WTC11 (cell line): ENCODE results near the gene C2orf72. TPM values are rescaled to one million over a fixed set of nuclear protein-coding genes. Genes with fewer than 3 reads are reported as not detected.
"Not testable (repeated sequence)": the region's sequence is repeated elsewhere in the genome, so short reads cannot be mapped to it uniquely, and the experiment has no call there.

Source experiments
- ATAC-seq: fragments of 200-7000 bp; cut with Tn5 transposase; 2 replicates; pipeline ENCODE4 v1.10.0; 2021; ENCODE audit warnings: mild to moderate bottlenecking, moderate library complexity
- CTCF ChIA-PET: fragments of 300-600 bp; sonication (Branson Sonifier 250); formaldehyde crosslinking; loops from one replicate; lab custom pipeline; 2021; ENCODE audit warnings: antibody characterized with exemption; lab: Charles Lee
- POLR2A ChIA-PET: fragments of 350-600 bp; sonication (Branson Sonifier 250); formaldehyde crosslinking; loops from one replicate; lab custom pipeline; 2021; ENCODE audit warnings: antibody characterized with exemption; lab: Charles Lee
- DNase-seq: peaks from one replicate; pipeline ENCODE4 v3.0.0; 2021; ENCODE audit warnings: low spot score
- H3K27ac Mint-ChIP-seq: 2 replicates; pipeline ENCODE4 v1.8.0; 2021; ENCODE audit warnings: mixed read lengths
- H3K27me3 Mint-ChIP-seq: 2 replicates; pipeline ENCODE4 v1.8.0; 2021; ENCODE audit warnings: low read depth, mild to moderate bottlenecking, moderate library complexity, mixed read lengths
- H3K36me3 Mint-ChIP-seq: 2 replicates; pipeline ENCODE4 v1.8.0; 2021; ENCODE audit warnings: mixed read lengths
- H3K4me1 Mint-ChIP-seq: 2 replicates; pipeline ENCODE4 v1.8.0; 2022; ENCODE audit warnings: mixed read lengths
- H3K4me3 Mint-ChIP-seq: 2 replicates; pipeline ENCODE4 v1.8.0; 2021; ENCODE audit warnings: mild to moderate bottlenecking, moderate library complexity, mixed read lengths
- H3K9me3 Mint-ChIP-seq: 2 replicates; pipeline ENCODE4 v1.8.0; 2021; ENCODE audit warnings: mixed read lengths
- ATF2 ChIP-seq: sonication (generic); formaldehyde crosslinking; IDR thresholded peaks from 2 replicates; pipeline ENCODE4 v1.8.1; 2022; ENCODE audit warnings: low read depth, missing genetic modification reagents, borderline replicate concordance
- E2F5 ChIP-seq: sonication (generic); formaldehyde crosslinking; IDR thresholded peaks from 2 replicates; pipeline ENCODE4 v1.8.1; 2022; ENCODE audit warnings: mild to moderate bottlenecking, moderate library complexity, missing genetic modification reagents
- ELF4 ChIP-seq: sonication (generic); formaldehyde crosslinking; IDR thresholded peaks from 2 replicates; pipeline ENCODE4 v1.8.1; 2022; ENCODE audit warnings: low read depth, mild to moderate bottlenecking, moderate library complexity, missing genetic modification reagents
- ERG ChIP-seq: fragments of 250-450 bp; sonication (Bioruptor Pico); IDR thresholded peaks from 2 replicates; pipeline ENCODE4 v1.8.0; 2021; ENCODE audit warnings: mild to moderate bottlenecking
- FOXK1 ChIP-seq: sonication (generic); formaldehyde crosslinking; IDR thresholded peaks from 2 replicates; pipeline ENCODE4 v1.8.0; 2022; ENCODE audit warnings: mild to moderate bottlenecking, moderate library complexity, missing genetic modification reagents
- GTF2I ChIP-seq: fragments of 250-450 bp; sonication (Bioruptor Pico); conservative IDR thresholded peaks from 2 replicates; pipeline ENCODE4 v1.4.0; 2021; ENCODE audit warnings: mild to moderate bottlenecking
- HMGA2 ChIP-seq: fragments of 250-450 bp; sonication (Bioruptor Pico); IDR thresholded peaks from 2 replicates; pipeline ENCODE4 v1.4.0; 2021; ENCODE audit warnings: mild to moderate bottlenecking, moderate library complexity
- NFE2L1 ChIP-seq: sonication (generic); formaldehyde crosslinking; IDR thresholded peaks from 2 replicates; pipeline ENCODE4 v1.8.1; 2023; ENCODE audit warnings: missing genetic modification reagents
- NFYB ChIP-seq: sonication (generic); formaldehyde crosslinking; conservative IDR thresholded peaks from 2 replicates; pipeline ENCODE4 v1.8.0; 2022; ENCODE audit warnings: low read depth, missing genetic modification reagents
- RELA ChIP-seq: sonication (generic); formaldehyde crosslinking; IDR thresholded peaks from 2 replicates; pipeline ENCODE4 v1.8.1; 2022; ENCODE audit warnings: missing genetic modification reagents, mild to moderate bottlenecking, borderline replicate concordance
- USF2 ChIP-seq: sonication (generic); formaldehyde crosslinking; IDR thresholded peaks from 2 replicates; pipeline ENCODE4 v1.8.1; 2023; ENCODE audit warnings: mild to moderate bottlenecking, missing genetic modification reagents, moderate library complexity
- ZNF121 ChIP-seq: sonication (generic); formaldehyde crosslinking; IDR thresholded peaks from 2 replicates; pipeline ENCODE4 v1.8.0; 2023; ENCODE audit warnings: missing genetic modification reagents
- ZNF263 ChIP-seq: sonication (generic); formaldehyde crosslinking; IDR thresholded peaks from 2 replicates; pipeline ENCODE4 v1.8.1; 2022; ENCODE audit warnings: low read depth, mild to moderate bottlenecking, moderate library complexity, missing genetic modification reagents
- ZNF281 ChIP-seq: sonication (generic); formaldehyde crosslinking; IDR thresholded peaks from 2 replicates; pipeline ENCODE4 v1.8.0; 2023; ENCODE audit warnings: mild to moderate bottlenecking, missing genetic modification reagents
- ZNF512 ChIP-seq: sonication (generic); formaldehyde crosslinking; IDR thresholded peaks from 2 replicates; pipeline ENCODE4 v1.8.1; 2022; ENCODE audit warnings: missing genetic modification reagents, borderline replicate concordance
- total RNA-seq: library from RNA; stranded (reverse); gene quantifications from 3 replicates; pipeline ENCODE4 v1.2.3, GENCODE V29; 2021

The C2orf72 gene
- total RNA-seq, 1 experiment from 2014 or later = 1.7 TPM

GRCh38 chr2:231018184-231018583 is 19.1 kb upstream of the C2orf72 start:
- POLR2A ChIA-PET = no interaction called here
- TF ChIP-seq USF2 (CRISPR knock-in tag) = no peak
- TF ChIP-seq ZNF263 = no peak
- no peak for TF ChIP-seq ZNF512
- TF ChIP-seq E2F5 = no peak
- TF ChIP-seq NFE2L1 = no peak
- no peak for TF ChIP-seq ZNF121 (CRISPR knock-in tag)
- TF ChIP-seq ERG (CRISPR knock-in tag) = no peak
- TF ChIP-seq ELF4 = no peak
- TF ChIP-seq NFYB = no peak
- no peak for TF ChIP-seq ATF2 (CRISPR knock-in tag)
- TF ChIP-seq ZNF281 (CRISPR knock-in tag) = no peak
- TF ChIP-seq HMGA2 = no peak
- no peak for TF ChIP-seq RELA
- no peak for DNase-seq
- no peak for ATAC-seq
- peaks cover 9% of the 10 kb centered on the region for H3K9me3 Mint-ChIP-seq
- peaks cover 2% of the 10 kb centered on the region; the same call in 1 of the 2 replicates for H3K36me3 Mint-ChIP-seq
- CTCF ChIA-PET = interaction anchor here (2.2 to 3.5 kb wide), 3 partner anchors 35 to 194 kb away, joined by 7 to 23 read pairs (median 7); no protein-coding TSS in a partner anchor
- no peaks in the 10 kb centered on the region; the same call in none of the 2 replicates for H3K27me3 Mint-ChIP-seq
- peaks cover 14% of the 10 kb centered on the region for H3K4me1 Mint-ChIP-seq
- H3K4me3 Mint-ChIP-seq = no peak overlapping the region
- no peak overlapping the region for H3K27ac Mint-ChIP-seq

GRCh38 chr2:231025059-231025458 is 12.3 kb upstream of the C2orf72 start:
- ATAC-seq, DNase-seq, H3K27me3 Mint-ChIP-seq, H3K4me1 Mint-ChIP-seq, POLR2A ChIA-PET, H3K27ac Mint-ChIP-seq, H3K36me3 Mint-ChIP-seq, H3K4me3 Mint-ChIP-seq, H3K9me3 Mint-ChIP-seq: not testable (repeated sequence)
- CTCF ChIA-PET = interaction anchor here (1.0 kb wide), 1 partner anchor 27 kb away, joined by 3 read pairs; no protein-coding TSS in a partner anchor

- CTCF ChIA-PET = interaction anchor here (1.6 kb wide), 1 partner anchor 127 kb away, joined by 4 read pairs; no protein-coding TSS in a partner anchor
- no peaks in the 10 kb centered on the region for H3K36me3 Mint-ChIP-seq
- H3K27ac Mint-ChIP-seq = no peak overlapping the region
- no peaks in the 10 kb centered on the region; the same call in 1 of the 2 replicates for H3K9me3 Mint-ChIP-seq
- ATAC-seq (no peak), DNase-seq (no peak)
- TF ChIP-seq FOXK1 (CRISPR knock-in tag) (no peak), GTF2I (CRISPR knock-in tag) (peak; percentile 60; the same call in 1 of the 2 replicates)
- no peaks in the 10 kb centered on the region for H3K4me1 Mint-ChIP-seq
- no peak overlapping the region for H3K4me3 Mint-ChIP-seq
- POLR2A ChIA-PET = no interaction called here
- H3K27me3 Mint-ChIP-seq = peaks cover 25% of the 10 kb centered on the region
These were observed 8.4 kb upstream of the C2orf72 start for GRCh38 chr2:231028889-231029288.
